GM03348 (cell line): ENCODE results near the gene ROS1.

Experiments
- DNase-seq: peaks from one replicate; pipeline ENCODE4 v3.0.0; 2012; ENCODE audit warnings: low spot score

ROS1 gene

GRCh38 chr6:117309069-117309468, 116.7 kb downstream of the ROS1 start:
- DNase-seq: no peak

- DNase-seq: no peak
Measured at GRCh38 chr6:117307655-117308054, 118.1 kb downstream of the ROS1 start.

GRCh38 chr6:117306227-117306790, 119.4 kb downstream of the ROS1 start:
- no peak for DNase-seq

GRCh38 chr6:117304446-117304845, 121.3 kb downstream of the ROS1 start:
- DNase-seq: no peak

GRCh38 chr6:117303323-117303722, 122.4 kb downstream of the ROS1 start:
- no peak for DNase-seq

- no peak for DNase-seq
Measured at GRCh38 chr6:117298941-117299340, 126.8 kb downstream of the ROS1 start.

GRCh38 chr6:117290173-117290846, 135.4 kb downstream of the ROS1 start:
- no peak for DNase-seq

- DNase-seq: no peak
Measured at GRCh38 chr6:117288083-117288715, 137.5 kb downstream of the ROS1 start.

GRCh38 chr6:117280922-117281321, 144.8 kb downstream of the ROS1 start:
- no peak for DNase-seq

GRCh38 chr6:117276778-117277316, 148.9 kb downstream of the ROS1 start:
- no peak for DNase-seq

- no peak for DNase-seq
Measured at GRCh38 chr6:117275711-117276110, 150.0 kb downstream of the ROS1 start.

GRCh38 chr6:117275205-117275604, 150.5 kb downstream of the ROS1 start:
- DNase-seq: no peak

- DNase-seq: no peak
Measured at GRCh38 chr6:117272891-117273290, 152.9 kb downstream of the ROS1 start.

GRCh38 chr6:117272032-117272866, 153.5 kb downstream of the ROS1 start:
- no peak for DNase-seq

- no peak for DNase-seq
Measured at GRCh38 chr6:117270843-117271507, 154.8 kb downstream of the ROS1 start.

GRCh38 chr6:117270055-117270842, 155.5 kb downstream of the ROS1 start:
- DNase-seq: peak; percentile 23

- DNase-seq: no peak
Measured at GRCh38 chr6:117269638-117270054, 156.1 kb downstream of the ROS1 start.

GRCh38 chr6:117268924-117269323, 156.8 kb downstream of the ROS1 start:
- no peak for DNase-seq

GRCh38 chr6:117267766-117268534, 157.8 kb downstream of the ROS1 start:
- DNase-seq: no peak

- no peak for DNase-seq
Measured at GRCh38 chr6:117267054-117267347, 158.7 kb downstream of the ROS1 start.
